Hematopoietic multipotent progenitor cell treated with erythropoietin and hydrocortisone succinate and interleukin-3 and kit ligand, for 15 days (in vitro differentiated cells): ENCODE data around the gene GRB2.
"Not testable (repeated sequence)": the region's sequence is repeated elsewhere in the genome, so short reads cannot be mapped to it uniquely, and the experiment has no call there.

Source experiments
- DNase-seq: peaks from one replicate; pipeline ENCODE4 v3.0.0-alpha.2; 2015; ENCODE audit warnings: low spot score

Gene GRB2

GRCh38 chr17:75387771-75388170, 17.7 kb downstream of the GRB2 start:
- no peak for DNase-seq

GRCh38 chr17:75386430-75386829, 19.0 kb downstream of the GRB2 start:
- DNase-seq, result no peak

GRCh38 chr17:75384751-75385150, 20.7 kb downstream of the GRB2 start:
- DNase-seq, result no peak

GRCh38 chr17:75383842-75384195, 21.7 kb downstream of the GRB2 start:
- DNase-seq, result no peak

- no peak for DNase-seq
These were observed 24.7 kb downstream of the GRB2 start for GRCh38 chr17:75380750-75381149.

- DNase-seq, result no peak
These were observed 25.2 kb downstream of the GRB2 start for GRCh38 chr17:75380315-75380714.

- DNase-seq, result not testable (repeated sequence)
These were observed 26.1 kb downstream of the GRB2 start for GRCh38 chr17:75379426-75379825.

- DNase-seq, result no peak
These were observed 32.2 kb downstream of the GRB2 start for GRCh38 chr17:75373280-75373679.

GRCh38 chr17:75371981-75372380, 33.5 kb downstream of the GRB2 start:
- DNase-seq, result no peak

- DNase-seq, result no peak
These were observed 34.1 kb downstream of the GRB2 start for GRCh38 chr17:75371339-75371738.

GRCh38 chr17:75370286-75370915, 35.1 kb downstream of the GRB2 start:
- DNase-seq, result no peak

- not testable (repeated sequence) for DNase-seq
These were observed 37.4 kb downstream of the GRB2 start for GRCh38 chr17:75367838-75368789.

GRCh38 chr17:75367312-75367711, 38.2 kb downstream of the GRB2 start:
- no peak for DNase-seq

- DNase-seq, result no peak
These were observed 39.0 kb downstream of the GRB2 start for GRCh38 chr17:75366432-75366831.

GRCh38 chr17:75365931-75366275, 39.6 kb downstream of the GRB2 start:
- no peak for DNase-seq

- no peak for DNase-seq
These were observed 40.2 kb downstream of the GRB2 start for GRCh38 chr17:75365009-75365930.

- DNase-seq, result no peak
These were observed 41.4 kb downstream of the GRB2 start for GRCh38 chr17:75364078-75364477.

- DNase-seq, result no peak
These were observed 43.5 kb downstream of the GRB2 start for GRCh38 chr17:75361996-75362395.

GRCh38 chr17:75361344-75361743, 44.1 kb downstream of the GRB2 start:
- no peak for DNase-seq

GRCh38 chr17:75356260-75356937, 49.1 kb downstream of the GRB2 start:
- no peak for DNase-seq

GRCh38 chr17:75353176-75353575, 52.3 kb downstream of the GRB2 start:
- DNase-seq, result no peak

- DNase-seq, result no peak
These were observed 53.4 kb downstream of the GRB2 start for GRCh38 chr17:75352079-75352569.
